ENCODE measurements around the gene RPL39. TPM values are rescaled to one million over a fixed set of nuclear protein-coding genes. Genes with fewer than 3 reads are reported as not detected.
A peak's percentile ranks its signal among the peaks of the same experiment; 100 is the strongest.
"Not testable (repeated sequence)": the region's sequence is repeated elsewhere in the genome, so short reads cannot be mapped to it uniquely, and the experiment has no call there.

The RPL39 gene
- total RNA-seq (2014; rRNA removed; shearing (Covaris generic)), result 1,038 and 3,069 TPM in 2 replicates

DNA sequence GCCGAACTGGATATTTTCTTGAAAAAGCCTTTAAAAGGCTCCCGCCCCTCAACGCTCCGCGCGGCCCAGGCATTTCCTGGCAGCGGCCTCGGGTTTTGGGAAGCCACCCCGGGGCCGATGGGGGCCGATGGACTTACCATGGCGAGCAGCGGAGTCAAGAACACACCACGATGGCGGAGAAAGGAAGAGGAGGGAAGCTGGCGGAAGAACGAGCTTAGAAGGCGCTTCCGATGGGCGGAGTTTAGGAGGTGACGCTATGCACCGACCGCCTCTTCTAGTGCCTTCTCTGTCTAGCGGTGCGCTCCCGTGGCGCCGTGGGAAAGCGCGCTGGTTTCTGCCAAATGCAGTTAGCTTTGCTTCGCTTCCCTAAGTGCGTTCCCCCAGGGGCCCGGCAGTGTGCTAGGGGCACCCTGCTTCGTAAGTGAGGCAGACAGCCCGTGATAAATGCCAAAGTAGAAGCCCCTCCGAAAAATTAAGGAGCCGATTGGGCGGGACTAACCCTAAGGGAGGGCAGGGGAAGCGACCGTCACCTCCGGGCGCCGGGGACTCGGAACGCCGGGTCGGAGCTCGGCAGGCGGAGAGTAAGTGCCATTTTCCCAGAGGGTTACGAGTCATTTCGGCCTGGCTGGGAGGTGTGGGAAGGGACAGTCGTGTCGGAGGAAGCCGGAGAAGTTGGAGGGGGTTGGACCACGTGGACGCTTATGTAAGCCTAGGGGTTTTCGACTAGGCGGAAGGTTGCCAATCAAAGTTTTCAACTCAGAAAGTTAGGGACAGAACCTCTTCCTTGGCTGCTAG, at the start of gene RPL39:
Gene RPL39, minus strand, starts transcription at position 194 of the 795 bp plus-strand sequence. Its CDS starts 54 bp downstream, at position 140.
- DNase-seq (ENCODE audit: low spot score), result peak; percentile 74

DNA sequence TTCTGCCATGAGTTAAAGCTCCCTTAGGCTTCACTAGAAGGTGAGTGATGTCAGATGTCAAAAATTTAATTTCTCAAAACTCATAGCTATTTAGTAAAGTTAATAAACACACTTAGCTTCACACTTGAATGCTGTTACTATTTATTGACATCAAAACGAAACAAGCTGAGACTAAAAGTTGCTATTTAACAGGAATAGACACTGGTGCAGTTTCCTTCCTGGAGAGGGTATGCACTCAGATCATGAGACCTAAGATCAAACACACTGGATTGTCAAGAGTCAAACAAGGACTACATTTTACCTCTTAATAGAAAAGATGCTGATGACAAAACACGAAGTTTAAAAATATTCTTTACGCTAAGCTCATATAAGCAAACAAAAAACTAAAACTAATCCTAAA, 42.5 kb upstream of the RPL39 start:
- no peak for DNase-seq (ENCODE audit: low spot score)

DNA sequence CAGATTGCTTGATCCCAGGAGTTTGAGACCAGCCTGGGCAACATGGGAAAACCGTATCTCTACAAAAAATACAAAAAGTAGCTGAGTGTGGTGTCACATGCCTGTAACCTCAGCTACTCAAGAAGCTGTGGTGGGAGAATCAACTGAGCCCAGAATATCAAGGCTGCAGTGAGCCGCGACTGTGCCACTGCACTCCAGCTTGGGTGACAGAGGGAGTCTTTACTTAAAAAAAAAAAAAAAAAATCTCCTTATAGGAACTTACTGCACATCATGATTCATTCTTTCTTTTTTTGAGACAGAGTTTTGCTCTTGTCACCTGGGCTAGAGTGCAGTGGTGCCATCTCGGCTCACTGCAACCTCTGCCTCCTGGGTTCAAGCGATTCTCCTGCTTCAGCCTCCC, 37.0 kb upstream of the RPL39 start:
- no peak for DNase-seq (ENCODE audit: low spot score)

DNA sequence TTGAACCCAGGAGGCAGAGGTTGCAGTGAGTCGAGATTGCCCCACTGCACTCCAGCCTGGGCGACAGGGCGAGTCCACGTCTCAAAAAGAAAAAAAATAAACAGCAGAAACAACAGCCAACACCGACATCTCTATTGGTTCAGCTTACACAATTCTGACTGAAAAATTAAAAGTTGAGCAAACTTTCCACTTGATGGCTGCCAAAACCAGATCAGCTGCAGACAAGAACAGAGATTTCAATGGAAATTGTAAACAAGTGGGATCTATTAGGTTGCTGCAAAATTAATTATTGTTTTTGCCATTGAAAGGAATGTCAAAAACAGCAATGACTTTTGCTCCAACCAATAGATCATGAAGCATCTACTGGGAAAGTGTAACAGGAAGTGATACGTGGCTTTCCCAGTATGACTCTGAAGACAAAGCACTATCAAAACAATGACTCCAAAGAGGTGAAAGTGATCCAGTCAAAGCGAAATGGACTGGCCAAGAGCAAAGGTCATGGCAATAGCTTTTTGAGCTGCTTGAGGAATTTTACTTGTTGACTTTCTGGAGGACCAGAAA, 35.0 kb upstream of the RPL39 start:
- peak; percentile 6 for DNase-seq (ENCODE audit: low spot score)

DNA sequence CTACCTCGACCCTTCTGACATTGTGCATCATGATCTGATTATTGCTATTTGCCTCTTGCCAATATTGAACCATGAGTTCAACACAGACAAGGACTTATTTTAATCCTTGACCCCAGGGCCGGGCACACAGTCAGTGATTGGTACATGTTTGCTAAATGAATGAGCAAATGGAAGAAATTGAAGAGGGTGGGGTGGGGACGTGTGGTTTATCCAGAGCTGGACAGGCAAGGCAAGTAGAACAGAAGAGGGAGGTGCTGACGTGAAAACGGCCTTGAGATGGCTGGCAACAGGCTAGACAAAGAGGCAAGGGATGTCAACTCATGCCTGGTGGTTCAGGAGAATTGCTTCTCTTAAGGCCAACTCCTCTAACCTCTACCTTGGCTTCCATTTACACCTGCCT, 32.8 kb upstream of the RPL39 start:
- not testable (repeated sequence) for DNase-seq (ENCODE audit: low spot score)

DNA sequence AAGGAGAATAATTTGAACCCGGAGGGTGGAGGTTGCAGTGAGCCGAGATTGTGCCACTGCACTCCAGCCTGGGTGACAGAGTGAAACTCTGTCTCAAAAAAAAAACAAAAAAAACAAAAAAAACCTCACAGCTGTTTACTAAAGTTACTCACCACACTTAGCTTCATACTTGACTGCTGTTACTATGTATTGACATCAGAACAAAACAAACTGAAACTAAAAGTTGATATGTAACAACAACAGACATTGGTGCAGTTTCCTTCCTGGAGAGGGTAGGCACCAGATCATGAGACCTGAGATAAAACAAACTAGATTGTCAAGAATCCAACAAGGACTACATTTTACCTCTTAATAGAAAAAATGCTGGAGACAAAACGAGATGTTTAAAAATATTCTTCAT, 30.3 kb upstream of the RPL39 start:
- DNase-seq (ENCODE audit: low spot score), result not testable (repeated sequence)

DNA sequence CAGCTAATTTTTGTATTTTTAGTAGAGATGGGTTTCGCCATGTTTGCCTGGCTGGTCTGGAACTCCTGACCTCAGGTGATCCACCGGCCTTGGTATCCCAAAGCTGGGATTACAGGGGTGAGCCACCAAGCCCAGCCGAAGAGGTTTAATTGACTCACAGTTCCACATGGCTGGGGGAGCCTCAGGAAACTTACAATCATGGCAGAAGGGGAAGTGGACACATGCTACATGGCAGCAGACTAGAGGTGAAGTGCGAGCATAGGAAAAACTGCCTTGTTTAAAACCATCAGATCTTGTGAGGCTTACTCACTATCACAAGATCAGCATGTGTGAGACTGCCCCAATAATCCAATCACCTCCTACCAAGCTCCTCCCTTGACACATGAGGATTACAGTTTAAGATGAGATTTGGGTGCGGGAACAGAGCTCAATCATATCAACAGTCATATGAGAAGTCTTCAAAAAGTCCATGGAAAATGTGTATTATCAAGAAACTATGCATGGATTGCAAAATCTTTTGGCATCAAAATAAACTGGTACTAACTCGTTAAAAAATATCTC, 25.8 kb upstream of the RPL39 start:
- no peak for DNase-seq (ENCODE audit: low spot score)

DNA sequence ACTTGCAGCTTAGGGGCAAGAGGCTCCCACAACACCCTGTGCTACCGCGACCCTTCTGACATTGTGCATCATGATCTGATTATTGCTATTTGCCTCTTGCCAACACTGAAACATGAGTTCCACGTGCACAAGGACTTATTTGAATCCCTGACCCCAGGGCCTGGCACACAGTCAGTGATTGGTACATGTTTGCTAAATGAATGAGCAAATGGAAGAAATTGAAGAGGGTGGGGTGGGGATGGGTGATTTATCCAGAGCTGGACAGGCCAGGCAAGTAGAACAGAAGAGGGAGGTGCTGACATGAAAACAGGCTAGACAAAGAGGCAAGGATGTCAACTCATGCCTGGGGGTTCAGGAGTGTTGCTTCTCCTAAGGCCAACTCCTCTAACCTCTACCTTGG, 24.9 kb upstream of the RPL39 start:
- no peak for DNase-seq (ENCODE audit: low spot score)

DNA sequence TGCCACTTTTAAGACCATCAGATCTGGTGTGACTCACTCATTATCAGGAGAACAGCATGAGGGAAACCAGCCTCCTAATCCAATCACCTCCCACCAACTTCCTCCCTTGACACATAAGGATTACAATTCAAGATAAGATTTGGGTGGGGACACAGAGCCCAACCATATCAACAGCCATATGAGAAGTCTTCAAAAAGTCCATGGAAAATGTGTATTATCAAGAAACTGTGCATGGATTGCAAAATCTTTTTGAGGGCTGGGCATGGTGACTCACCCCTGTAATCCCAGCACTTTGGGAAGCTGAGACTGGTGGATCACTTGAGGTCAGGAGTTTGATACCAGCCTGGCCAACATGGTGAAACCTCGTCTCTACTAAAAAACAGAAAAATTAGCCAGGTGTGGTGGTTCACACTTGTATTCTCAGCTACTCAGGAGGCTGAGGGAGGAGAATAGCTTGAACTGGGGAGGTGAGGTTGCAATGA, 17.8 kb upstream of the RPL39 start:
- DNase-seq (ENCODE audit: low spot score), result peak; percentile 50

DNA sequence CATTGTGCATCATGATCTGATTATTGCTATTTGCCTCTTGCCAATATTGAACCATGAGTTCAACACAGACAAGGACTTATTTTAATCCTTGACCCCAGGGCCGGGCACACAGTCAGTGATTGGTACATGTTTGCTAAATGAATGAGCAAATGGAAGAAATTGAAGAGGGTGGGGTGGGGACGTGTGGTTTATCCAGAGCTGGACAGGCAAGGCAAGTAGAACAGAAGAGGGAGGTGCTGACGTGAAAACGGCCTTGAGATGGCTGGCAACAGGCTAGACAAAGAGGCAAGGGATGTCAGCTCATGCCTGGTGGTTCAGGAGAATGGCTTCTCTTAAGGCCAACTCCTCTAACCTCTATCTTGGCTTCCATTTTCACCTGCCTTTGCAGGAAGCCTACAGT, 17.0 kb upstream of the RPL39 start:
- not testable (repeated sequence) for DNase-seq (ENCODE audit: low spot score)

DNA sequence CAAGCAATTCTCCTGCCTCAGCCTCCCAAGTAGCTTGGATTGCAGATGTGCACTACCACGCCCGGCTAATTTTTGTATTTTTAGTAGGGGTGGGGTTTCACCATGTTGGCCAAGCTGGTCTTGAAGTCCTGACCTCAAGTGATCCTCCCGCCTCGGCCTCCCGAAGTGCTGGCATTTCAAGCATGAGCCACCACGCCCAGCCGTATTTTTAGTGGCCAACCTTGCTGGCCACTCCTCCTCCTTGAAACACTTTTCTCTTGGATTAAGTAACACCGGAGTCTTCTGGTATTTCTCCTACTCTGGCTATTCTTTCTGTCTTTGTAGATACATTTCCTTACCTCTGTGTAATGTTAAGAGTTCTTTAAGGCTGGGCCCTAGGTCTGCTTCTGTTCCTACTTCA, 11.1 kb upstream of the RPL39 start:
- DNase-seq (ENCODE audit: low spot score), result no peak

DNA sequence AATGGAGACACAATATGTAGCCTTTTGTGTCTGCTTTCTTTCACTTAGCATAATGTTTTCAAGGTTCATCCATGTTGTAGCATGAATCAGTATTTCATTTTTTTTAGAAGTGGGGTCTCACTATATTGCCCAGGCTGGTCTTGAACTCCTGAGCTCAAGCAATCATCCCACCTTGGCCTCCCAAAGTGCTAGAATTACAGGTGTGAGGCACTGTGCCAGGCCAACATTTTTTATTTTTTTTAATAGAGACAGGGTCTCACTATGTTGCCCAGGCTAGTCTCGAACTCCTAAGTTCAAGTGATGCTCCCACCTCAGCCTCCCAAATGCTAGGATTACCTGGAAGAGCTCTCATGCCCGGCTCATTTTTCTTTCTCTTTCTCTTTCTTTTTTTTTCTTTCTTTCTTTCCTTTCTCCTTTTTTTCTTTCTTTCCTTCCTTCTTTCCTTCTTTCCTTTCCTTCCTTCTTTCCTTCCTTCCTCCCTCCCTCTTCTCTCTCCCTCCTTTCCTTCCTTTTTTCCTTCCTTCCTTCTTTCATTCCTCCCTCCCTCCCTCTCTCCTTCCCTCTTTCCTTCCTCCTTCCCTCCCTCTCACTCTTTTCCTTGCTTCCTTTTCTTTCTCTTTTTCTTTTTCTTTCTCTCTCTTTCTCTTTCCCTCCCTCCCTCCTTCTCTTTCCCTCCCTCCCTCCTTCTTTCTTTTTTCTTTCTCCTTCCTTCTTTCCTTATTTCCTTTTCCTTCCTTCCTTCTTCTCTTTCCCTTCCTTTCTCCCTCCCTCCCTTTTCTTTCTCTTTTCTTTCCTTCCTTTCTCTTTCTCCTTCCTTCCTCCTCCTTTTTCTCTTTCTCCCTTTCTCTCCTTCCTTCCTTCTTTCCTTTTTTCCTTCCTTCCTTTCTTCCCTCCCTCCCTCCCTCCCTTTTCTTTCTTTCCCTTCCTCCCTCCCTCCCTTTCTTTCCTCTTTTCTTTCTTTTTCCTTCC, 10.1 kb upstream of the RPL39 start:
- no peak for DNase-seq (ENCODE audit: low spot score)

DNA sequence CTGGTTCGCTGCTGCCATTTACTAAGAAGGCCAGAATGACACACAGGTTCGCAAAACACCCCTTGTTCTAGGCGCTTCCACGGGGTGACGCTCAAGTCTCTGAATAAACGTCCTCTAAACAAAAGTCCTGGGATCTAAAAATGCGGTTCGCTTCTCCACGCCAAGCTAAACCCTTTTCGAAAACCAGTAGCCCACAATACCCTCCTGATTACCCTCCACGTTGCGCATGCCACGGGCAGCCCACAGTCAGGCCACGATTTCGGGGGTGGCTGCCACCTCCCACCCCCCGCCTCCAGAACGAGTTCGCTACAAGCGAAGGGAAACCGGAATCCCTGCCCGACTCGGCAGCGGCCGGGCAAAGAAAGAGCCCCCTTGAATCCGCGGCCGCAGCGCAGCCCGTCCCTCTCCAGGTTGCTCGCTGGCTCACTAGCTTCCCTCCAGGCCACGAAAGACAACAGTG, 423 bp downstream of the RPL39 start:
- DNase-seq (ENCODE audit: low spot score), result no peak

DNA sequence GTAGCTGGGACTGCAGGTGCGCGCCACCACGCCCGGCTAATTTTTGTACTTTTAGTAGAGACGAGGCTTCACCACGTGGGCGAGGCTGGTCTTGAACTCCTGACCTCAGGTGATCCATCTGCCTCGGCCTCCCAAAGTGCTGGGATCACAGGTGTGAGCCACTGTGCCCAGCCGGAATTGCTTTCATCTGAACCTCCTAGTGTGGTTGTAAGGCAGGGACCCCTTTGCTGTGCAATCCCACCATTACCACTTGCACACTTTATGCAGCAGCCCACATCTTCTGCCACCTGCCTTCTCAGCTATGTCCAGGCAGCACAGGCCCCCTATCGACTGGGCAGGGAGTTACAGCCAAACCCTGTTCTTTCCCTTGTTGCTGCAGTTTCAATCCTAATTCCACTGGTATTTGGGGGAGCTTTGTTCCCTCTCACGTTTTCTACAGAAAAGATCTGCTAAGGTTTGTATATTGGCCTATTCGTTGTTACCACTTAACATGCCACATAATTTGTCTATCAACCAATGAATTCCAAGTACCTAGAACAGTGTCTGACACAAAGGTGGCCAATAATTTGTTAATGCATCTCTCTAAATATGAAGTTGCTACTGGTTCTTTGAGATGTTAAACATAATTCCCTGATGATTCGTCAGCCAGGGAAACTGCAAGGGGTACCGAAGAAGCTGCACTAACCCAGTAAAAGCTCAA, 6.5 kb downstream of the RPL39 start:
- DNase-seq (ENCODE audit: low spot score), result no peak

DNA sequence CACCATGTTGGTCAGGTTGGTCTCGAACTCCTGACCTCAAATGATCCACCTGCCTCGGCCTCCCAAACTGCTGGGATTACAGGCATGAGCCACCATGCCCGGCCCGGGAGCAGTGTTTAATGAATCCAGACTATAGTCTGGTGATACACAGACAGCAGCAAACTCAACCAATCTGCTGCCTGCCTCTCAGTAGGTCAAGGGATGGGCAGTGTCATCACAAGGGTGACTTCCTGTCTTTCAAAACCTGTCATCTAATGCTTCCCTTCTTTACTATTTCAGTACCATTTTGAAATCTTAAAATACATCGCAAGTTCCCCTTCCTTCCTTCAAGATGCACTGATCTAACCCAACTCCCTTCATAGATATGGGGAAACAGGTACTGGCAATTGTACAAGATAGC, 8.4 kb downstream of the RPL39 start:
- no peak for DNase-seq (ENCODE audit: low spot score)

DNA sequence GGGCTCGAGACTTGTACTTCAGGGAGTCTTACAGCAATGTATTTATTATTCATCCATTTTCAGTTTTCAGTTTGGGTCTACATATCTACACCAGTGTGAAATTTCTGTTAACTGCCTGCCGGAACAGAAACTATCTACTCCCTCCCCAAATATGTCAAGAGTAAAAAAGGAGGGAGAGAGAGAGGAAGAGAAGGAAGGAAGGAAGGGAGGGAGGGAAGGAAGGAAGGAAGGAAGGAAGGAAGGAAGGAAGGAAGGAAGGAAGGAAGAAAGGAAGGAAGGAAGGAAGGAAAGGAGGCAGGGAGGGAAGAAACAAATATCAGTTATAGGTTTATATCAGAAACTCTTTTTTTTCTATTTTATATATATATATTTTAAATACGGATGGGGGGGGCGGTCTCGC, 12.6 kb downstream of the RPL39 start:
- no peak for DNase-seq (ENCODE audit: low spot score)

DNA sequence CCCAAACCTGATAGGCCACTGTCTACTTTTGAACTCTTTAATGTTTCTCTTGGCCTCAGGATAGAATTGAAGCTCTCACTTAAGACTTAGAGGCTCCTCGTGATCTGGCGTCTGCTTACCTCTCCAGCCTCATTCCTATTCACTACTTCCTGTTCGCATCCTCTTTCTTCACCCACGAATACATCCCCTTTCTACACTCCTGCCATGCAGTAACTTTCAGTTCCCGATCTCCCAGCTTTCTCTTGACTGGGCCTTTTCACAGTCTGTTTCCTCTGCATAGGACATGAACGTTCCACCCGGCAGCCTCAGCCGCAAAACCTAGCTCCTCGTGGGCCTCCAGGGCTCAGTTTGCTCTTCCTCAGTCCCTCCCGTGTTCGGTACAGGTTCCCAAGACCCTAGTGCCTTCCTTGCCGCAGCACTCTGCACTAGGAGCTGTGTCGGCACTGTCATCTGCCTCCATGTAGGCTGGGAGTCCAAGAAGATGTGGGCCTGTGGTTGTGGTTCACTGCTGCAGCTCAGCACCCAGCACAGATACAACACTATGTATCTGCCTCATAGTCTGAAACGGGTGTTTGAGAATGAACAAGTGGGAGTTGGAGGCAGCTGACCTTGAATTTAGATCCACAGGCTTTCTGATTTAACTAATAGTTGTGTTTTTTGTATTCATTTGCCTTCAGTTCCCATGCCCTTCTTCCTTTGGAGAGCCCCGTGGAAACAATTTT, 15.8 kb downstream of the RPL39 start:
- DNase-seq (ENCODE audit: low spot score), result no peak

DNA sequence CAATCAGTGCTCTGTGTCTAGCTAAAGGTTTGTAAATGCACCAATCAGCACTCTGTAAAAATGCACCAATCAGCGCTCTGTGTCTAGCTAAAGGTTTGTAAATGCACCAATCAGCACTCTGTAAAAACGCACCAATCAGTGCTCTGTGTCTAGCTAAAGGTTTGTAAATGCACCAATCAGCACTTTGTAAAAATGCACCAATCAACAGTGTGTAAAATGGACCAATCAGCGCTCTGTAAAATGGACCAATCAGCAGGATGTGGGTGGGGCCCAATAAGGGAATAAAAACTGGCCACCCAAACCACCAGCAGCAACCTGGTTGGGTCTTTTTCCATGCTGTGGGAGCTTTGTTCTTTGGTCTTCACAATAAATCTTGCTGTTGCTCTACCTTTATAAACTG, 22.0 kb downstream of the RPL39 start:
- DNase-seq (ENCODE audit: low spot score), result not testable (repeated sequence)

DNA sequence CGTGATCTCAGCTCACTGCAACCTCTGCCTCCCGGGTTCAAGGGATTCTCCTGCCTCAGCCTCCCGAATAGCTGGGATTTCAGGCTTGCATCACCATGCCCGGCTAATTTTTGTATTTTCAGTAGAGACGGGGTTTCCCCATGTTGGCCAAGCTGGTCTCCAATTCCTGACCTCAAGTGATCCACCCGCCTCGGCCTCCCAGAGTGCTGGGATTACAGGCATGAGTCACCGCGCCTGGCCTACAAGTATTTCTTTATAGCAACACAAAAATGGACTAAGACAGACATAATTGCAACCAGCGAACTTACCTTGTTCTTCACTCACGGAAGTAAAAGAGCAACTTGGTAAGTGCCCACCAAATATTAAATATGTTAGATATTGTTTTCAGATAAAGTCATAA, 23.0 kb downstream of the RPL39 start:
- DNase-seq (ENCODE audit: low spot score), result peak; percentile 32

DNA sequence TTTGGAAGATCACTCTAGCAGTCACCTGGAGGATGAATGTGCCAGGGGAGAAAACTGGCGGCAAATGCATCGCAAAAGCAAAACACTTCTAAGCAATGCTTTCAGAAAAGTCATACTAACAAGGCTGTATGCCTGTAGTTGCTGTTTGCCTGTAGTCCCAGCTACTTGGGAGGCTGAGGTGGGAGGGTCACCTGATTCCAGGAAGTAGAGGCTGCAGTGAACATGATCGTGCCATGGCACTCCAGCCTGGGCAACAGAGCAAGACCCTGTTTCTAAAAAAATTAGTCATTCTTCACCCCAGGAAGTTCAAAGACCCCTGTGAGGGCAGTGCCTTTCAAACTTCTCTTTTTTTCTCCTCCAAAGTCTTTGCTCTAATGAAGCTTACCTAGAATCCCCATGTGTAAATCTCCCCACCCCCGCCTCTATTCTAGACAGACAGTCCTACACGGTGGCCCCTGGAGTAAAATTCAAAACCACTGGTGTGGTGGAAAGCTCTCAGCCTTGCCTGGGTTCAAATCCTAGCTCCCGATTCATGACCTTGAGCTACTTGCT, 27.5 kb downstream of the RPL39 start:
- no peak for DNase-seq (ENCODE audit: low spot score)
